ENCODE measurements around the gene ITM2B.
A peak's percentile ranks its signal among the peaks of the same experiment; 100 is the strongest.
"Not testable (repeated sequence)": the region's sequence is repeated elsewhere in the genome, so short reads cannot be mapped to it uniquely, and the experiment has no call there.

The ITM2B gene

GRCh38 chr13:48233046-48233888, at the start of gene ITM2B:
Gene ITM2B (plus strand): TSS chr13:48233206. CDS start chr13:48233361, 155 bp downstream.
- TF ChIP-seq ZNF274 (IDR thresholded peaks at IDR 0.05; ENCODE audit: low read depth, low read length): no peak
- H3K4me3 ChIP-seq (ENCODE audit: low read length): peak within 1 kb of the TSS; percentile 94

- H3K4me3 ChIP-seq (ENCODE audit: low read length): no peak overlapping the region
- no peak for TF ChIP-seq ZNF274 (IDR thresholded peaks at IDR 0.05; ENCODE audit: low read depth, low read length)
Observed at GRCh38 chr13:48184260-48184659, 48.7 kb upstream of the ITM2B start.

- TF ChIP-seq ZNF274 (IDR thresholded peaks at IDR 0.05; ENCODE audit: low read depth, low read length): no peak
- no peak overlapping the region for H3K4me3 ChIP-seq (ENCODE audit: low read length)
Observed at GRCh38 chr13:48185018-48185417, 48.0 kb upstream of the ITM2B start.

- no peak for TF ChIP-seq ZNF274 (IDR thresholded peaks at IDR 0.05; ENCODE audit: low read depth, low read length)
- no peak overlapping the region for H3K4me3 ChIP-seq (ENCODE audit: low read length)
Observed at GRCh38 chr13:48186722-48187121, 46.3 kb upstream of the ITM2B start.

- TF ChIP-seq ZNF274 (IDR thresholded peaks at IDR 0.05; ENCODE audit: low read depth, low read length): no peak
- no peak overlapping the region for H3K4me3 ChIP-seq (ENCODE audit: low read length)
Observed at GRCh38 chr13:48188131-48188530, 44.9 kb upstream of the ITM2B start.

- no peak overlapping the region for H3K4me3 ChIP-seq (ENCODE audit: low read length)
- no peak for TF ChIP-seq ZNF274 (IDR thresholded peaks at IDR 0.05; ENCODE audit: low read depth, low read length)
Observed at GRCh38 chr13:48188601-48189000, 44.4 kb upstream of the ITM2B start.

GRCh38 chr13:48189171-48189570, 43.8 kb upstream of the ITM2B start:
- no peak for TF ChIP-seq ZNF274 (IDR thresholded peaks at IDR 0.05; ENCODE audit: low read depth, low read length)
- H3K4me3 ChIP-seq (ENCODE audit: low read length): no peak overlapping the region

GRCh38 chr13:48192411-48192935, 40.5 kb upstream of the ITM2B start:
- no peak overlapping the region for H3K4me3 ChIP-seq (ENCODE audit: low read length)
- TF ChIP-seq ZNF274 (IDR thresholded peaks at IDR 0.05; ENCODE audit: low read depth, low read length): no peak

- H3K4me3 ChIP-seq (ENCODE audit: low read length): no peak overlapping the region
- TF ChIP-seq ZNF274 (IDR thresholded peaks at IDR 0.05; ENCODE audit: low read depth, low read length): no peak
Observed at GRCh38 chr13:48194379-48194754, 38.6 kb upstream of the ITM2B start.

- TF ChIP-seq ZNF274 (IDR thresholded peaks at IDR 0.05; ENCODE audit: low read depth, low read length): no peak
- H3K4me3 ChIP-seq (ENCODE audit: low read length): no peak overlapping the region
Observed at GRCh38 chr13:48199404-48199946, 33.5 kb upstream of the ITM2B start.

GRCh38 chr13:48201044-48201443, 32.0 kb upstream of the ITM2B start:
- H3K4me3 ChIP-seq (ENCODE audit: low read length): no peak overlapping the region
- TF ChIP-seq ZNF274 (IDR thresholded peaks at IDR 0.05; ENCODE audit: low read depth, low read length): no peak

- H3K4me3 ChIP-seq (ENCODE audit: low read length): not testable (repeated sequence)
Observed at GRCh38 chr13:48207207-48207606, 25.8 kb upstream of the ITM2B start.

GRCh38 chr13:48210178-48210577, 22.8 kb upstream of the ITM2B start:
- no peak for TF ChIP-seq ZNF274 (IDR thresholded peaks at IDR 0.05; ENCODE audit: low read depth, low read length)
- no peak overlapping the region for H3K4me3 ChIP-seq (ENCODE audit: low read length)

GRCh38 chr13:48214519-48215121, 18.4 kb upstream of the ITM2B start:
- no peak overlapping the region for H3K4me3 ChIP-seq (ENCODE audit: low read length)
- no peak for TF ChIP-seq ZNF274 (IDR thresholded peaks at IDR 0.05; ENCODE audit: low read depth, low read length)

- not testable (repeated sequence) for H3K4me3 ChIP-seq (ENCODE audit: low read length)
Observed at GRCh38 chr13:48215511-48216203, 17.3 kb upstream of the ITM2B start.

Measured in GM08714 (cell line).